ENCODE measurements around the gene PLXDC2.

The PLXDC2 gene

DNA sequence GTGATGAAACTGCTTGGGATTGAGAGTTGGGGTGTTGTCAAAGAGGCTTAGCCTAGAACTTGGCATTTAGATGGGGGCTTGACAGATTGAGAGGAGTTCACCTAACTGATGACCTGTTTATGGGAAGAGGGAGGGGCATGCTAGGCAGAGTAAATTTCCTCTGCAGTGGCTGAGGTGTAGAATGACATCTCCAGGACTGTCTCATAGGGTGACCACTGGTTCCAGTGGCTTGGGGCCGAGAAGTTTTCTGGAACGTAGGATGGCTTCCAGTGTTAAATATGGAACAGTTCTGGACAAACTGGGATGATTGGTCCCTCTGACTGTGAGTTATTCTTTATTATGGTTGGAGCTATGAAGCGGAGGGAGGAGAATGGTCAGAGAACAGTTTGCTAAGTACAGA, 186.4 kb downstream of the PLXDC2 start:
- H3K4me1 ChIP-seq (ENCODE audit: control insufficient read depth, insufficient read depth, low read length) = no peaks in the 10 kb centered on the region
- no peak overlapping the region for H3K27ac ChIP-seq (ENCODE audit: extremely low read depth, low read depth, low read length)
- TF ChIP-seq HOXD13 (CRISPR knock-in tag; IDR thresholded peaks at IDR 0.05; ENCODE audit: borderline replicate concordance) (no peak), KLF8 (tag by site-specific recombination; IDR thresholded peaks at IDR 0.05) (no peak), ZNF221 (tag by site-specific recombination; IDR thresholded peaks at IDR 0.05; ENCODE audit: borderline replicate concordance) (no peak), ZBTB1 (tag by site-specific recombination; IDR thresholded peaks at IDR 0.05) (no peak), ZNF777 (tag by site-specific recombination; IDR thresholded peaks at IDR 0.05; ENCODE audit: borderline replicate concordance) (no peak), ZNF184 (tag by site-specific recombination; IDR thresholded peaks at IDR 0.05) (no peak), ZFHX2 (tag by site-specific recombination; conservative IDR thresholded peaks at IDR 0.05) (no peak), GFI1B (tag by site-specific recombination; IDR thresholded peaks at IDR 0.05) (no peak), GLI2 (tag by site-specific recombination; IDR thresholded peaks at IDR 0.05; ENCODE audit: borderline replicate concordance, low read depth) (no peak), ZBTB21 (tag by site-specific recombination; IDR thresholded peaks at IDR 0.05) (no peak), FEZF1 (tag by site-specific recombination; IDR thresholded peaks at IDR 0.05) (no peak), MZF1 (tag by site-specific recombination; IDR thresholded peaks at IDR 0.05; ENCODE audit: borderline replicate concordance) (no peak)
- TF ChIP-seq, protein P1, sequence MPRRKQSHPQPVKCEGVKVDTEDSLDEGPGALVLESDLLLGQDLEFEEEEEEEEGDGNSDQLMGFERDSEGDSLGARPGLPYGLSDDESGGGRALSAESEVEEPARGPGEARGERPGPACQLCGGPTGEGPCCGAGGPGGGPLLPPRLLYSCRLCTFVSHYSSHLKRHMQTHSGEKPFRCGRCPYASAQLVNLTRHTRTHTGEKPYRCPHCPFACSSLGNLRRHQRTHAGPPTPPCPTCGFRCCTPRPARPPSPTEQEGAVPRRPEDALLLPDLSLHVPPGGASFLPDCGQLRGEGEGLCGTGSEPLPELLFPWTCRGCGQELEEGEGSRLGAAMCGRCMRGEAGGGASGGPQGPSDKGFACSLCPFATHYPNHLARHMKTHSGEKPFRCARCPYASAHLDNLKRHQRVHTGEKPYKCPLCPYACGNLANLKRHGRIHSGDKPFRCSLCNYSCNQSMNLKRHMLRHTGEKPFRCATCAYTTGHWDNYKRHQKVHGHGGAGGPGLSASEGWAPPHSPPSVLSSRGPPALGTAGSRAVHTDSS (tag by site-specific recombination; IDR thresholded peaks at IDR 0.05) = no peak
- TF ChIP-seq, protein P2, sequence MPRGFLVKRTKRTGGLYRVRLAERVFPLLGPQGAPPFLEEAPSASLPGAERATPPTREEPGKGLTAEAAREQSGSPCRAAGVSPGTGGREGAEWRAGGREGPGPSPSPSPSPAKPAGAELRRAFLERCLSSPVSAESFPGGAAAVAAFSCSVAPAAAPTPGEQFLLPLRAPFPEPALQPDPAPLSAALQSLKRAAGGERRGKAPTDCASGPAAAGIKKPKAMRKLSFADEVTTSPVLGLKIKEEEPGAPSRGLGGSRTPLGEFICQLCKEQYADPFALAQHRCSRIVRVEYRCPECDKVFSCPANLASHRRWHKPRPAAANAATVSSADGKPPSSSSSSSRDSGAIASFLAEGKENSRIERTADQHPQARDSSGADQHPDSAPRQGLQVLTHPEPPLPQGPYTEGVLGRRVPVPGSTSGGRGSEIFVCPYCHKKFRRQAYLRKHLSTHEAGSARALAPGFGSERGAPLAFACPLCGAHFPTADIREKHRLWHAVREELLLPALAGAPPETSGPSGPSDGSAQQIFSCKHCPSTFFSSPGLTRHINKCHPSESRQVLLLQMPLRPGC (tag by site-specific recombination; IDR thresholded peaks at IDR 0.05) = no peak
- TF ChIP-seq, protein P3, sequence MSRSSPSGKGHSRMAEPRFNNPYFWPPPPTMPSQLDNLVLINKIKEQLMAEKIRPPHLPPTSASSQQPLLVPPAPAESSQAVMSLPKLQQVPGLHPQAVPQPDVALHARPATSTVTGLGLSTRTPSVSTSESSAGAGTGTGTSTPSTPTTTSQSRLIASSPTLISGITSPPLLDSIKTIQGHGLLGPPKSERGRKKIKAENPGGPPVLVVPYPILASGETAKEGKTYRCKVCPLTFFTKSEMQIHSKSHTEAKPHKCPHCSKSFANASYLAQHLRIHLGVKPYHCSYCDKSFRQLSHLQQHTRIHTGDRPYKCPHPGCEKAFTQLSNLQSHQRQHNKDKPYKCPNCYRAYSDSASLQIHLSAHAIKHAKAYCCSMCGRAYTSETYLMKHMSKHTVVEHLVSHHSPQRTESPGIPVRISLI (tag by site-specific recombination; IDR thresholded peaks at IDR 0.05) = no peak
- TF ChIP-seq, protein P4, sequence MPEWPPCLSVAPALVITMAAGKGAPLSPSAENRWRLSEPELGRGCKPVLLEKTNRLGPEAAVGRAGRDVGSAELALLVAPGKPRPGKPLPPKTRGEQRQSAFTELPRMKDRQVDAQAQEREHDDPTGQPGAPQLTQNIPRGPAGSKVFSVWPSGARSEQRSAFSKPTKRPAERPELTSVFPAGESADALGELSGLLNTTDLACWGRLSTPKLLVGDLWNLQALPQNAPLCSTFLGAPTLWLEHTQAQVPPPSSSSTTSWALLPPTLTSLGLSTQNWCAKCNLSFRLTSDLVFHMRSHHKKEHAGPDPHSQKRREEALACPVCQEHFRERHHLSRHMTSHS (tag by site-specific recombination; IDR thresholded peaks at IDR 0.05) = no peak
- TF ChIP-seq, protein P5, sequence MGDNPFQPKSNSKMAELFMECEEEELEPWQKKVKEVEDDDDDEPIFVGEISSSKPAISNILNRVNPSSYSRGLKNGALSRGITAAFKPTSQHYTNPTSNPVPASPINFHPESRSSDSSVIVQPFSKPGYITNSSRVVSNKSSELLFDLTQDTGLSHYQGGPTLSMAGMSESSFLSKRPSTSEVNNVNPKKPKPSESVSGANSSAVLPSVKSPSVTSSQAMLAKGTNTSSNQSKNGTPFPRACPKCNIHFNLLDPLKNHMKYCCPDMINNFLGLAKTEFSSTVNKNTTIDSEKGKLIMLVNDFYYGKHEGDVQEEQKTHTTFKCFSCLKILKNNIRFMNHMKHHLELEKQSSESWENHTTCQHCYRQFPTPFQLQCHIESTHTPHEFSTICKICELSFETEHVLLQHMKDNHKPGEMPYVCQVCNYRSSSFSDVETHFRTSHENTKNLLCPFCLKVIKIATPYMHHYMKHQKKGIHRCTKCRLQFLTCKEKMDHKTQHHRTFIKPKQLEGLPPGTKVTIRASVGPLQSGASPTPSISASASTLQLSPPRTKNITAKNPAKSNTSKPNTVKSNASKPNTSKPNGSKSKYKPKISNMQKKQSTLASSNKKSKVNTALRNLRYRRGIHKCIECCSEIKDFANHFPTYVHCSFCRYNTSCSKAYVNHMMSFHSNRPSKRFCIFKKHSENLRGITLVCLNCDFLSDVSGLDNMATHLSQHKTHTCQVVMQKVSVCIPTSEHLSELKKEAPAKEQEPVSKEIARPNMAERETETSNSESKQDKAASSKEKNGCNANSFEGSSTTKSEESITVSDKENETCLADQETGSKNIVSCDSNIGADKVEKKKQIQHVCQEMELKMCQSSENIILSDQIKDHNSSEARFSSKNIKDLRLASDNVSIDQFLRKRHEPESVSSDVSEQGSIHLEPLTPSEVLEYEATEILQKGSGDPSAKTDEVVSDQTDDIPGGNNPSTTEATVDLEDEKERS (tag by site-specific recombination; IDR thresholded peaks at IDR 0.05) = no peak
- H3K36me3 ChIP-seq (ENCODE audit: control insufficient read depth in 2 of 2, insufficient read depth in 1 of 2, low read length in 2 of 2) = no peaks in the 10 kb centered on the region
- H3K4me3 ChIP-seq (ENCODE audit: low read depth, low read length) = no peak overlapping the region
- ChIA-PET CTCF (no interaction called here), POLR2A (no interaction called here)
- H3K9me3 ChIP-seq (ENCODE audit: control insufficient read depth, insufficient read depth, low read depth, low read length) = no peaks in the 10 kb centered on the region

DNA sequence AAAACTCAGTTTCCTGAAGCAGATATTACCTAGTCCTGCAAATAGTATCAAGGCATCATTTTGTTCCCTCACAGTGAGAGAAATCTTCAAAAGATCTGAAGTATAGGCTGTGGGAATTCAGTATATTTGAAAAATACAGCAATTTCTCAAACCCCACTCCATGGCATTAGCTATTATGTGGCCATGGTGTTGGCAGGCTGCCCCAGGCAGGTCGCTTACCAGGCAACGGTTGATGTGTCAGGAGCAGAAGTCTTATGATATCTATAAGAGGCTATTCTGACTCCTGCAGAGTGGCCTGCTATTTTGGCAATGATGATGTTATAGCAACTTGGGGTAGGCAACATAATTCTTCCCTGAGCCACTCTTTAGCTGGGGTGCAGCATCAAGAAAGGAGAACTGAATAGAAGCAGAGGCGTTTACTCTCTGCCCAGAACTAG, 187.9 kb downstream of the PLXDC2 start:
- H3K9me3 ChIP-seq (ENCODE audit: control insufficient read depth, insufficient read depth, low read depth, low read length) = no peaks in the 10 kb centered on the region
- H3K27ac ChIP-seq (ENCODE audit: extremely low read depth, low read depth, low read length) = no peak overlapping the region
- ChIA-PET POLR2A (no interaction called here), CTCF (no interaction called here)
- no peak overlapping the region for H3K4me3 ChIP-seq (ENCODE audit: low read depth, low read length)
- no peaks in the 10 kb centered on the region for H3K4me1 ChIP-seq (ENCODE audit: control insufficient read depth, insufficient read depth, low read length)
- H3K36me3 ChIP-seq (ENCODE audit: control insufficient read depth in 2 of 2, insufficient read depth in 1 of 2, low read length in 2 of 2) = no peaks in the 10 kb centered on the region
- TF ChIP-seq, protein P6, sequence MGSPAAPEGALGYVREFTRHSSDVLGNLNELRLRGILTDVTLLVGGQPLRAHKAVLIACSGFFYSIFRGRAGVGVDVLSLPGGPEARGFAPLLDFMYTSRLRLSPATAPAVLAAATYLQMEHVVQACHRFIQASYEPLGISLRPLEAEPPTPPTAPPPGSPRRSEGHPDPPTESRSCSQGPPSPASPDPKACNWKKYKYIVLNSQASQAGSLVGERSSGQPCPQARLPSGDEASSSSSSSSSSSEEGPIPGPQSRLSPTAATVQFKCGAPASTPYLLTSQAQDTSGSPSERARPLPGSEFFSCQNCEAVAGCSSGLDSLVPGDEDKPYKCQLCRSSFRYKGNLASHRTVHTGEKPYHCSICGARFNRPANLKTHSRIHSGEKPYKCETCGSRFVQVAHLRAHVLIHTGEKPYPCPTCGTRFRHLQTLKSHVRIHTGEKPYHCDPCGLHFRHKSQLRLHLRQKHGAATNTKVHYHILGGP (tag by site-specific recombination; IDR thresholded peaks at IDR 0.05) = no peak
- TF ChIP-seq ZFP3 (tag by site-specific recombination; IDR thresholded peaks at IDR 0.05; ENCODE audit: low read depth) (no peak), KLF7 (tag by site-specific recombination; IDR thresholded peaks at IDR 0.05; ENCODE audit: borderline replicate concordance) (no peak), SCRT1 (tag by site-specific recombination; IDR thresholded peaks at IDR 0.05; ENCODE audit: borderline replicate concordance) (no peak), ZSCAN23 (tag by site-specific recombination; IDR thresholded peaks at IDR 0.05) (no peak), KLF10 (tag by site-specific recombination; IDR thresholded peaks at IDR 0.05) (no peak), SALL2 (tag by site-specific recombination; IDR thresholded peaks at IDR 0.05; ENCODE audit: borderline replicate concordance) (no peak), ZNF843 (tag by site-specific recombination; IDR thresholded peaks at IDR 0.05) (no peak), ZNF221 (tag by site-specific recombination; IDR thresholded peaks at IDR 0.05; ENCODE audit: borderline replicate concordance) (no peak), ZFP37 (tag by site-specific recombination; IDR thresholded peaks at IDR 0.05) (no peak), ZNF558 (tag by site-specific recombination; IDR thresholded peaks at IDR 0.05) (no peak), PRDM1 (tag by site-specific recombination; IDR thresholded peaks at IDR 0.05) (no peak)
